T-cell (primary cell): ENCODE measurements around the gene UBAC2. TPM values are rescaled to one million over a fixed set of nuclear protein-coding genes. Genes with fewer than 3 reads are reported as not detected.

Experiments used
- ATAC-seq, 4 experiments: fragments of 200-7000 bp in 3 of 4; fragments of 150-1000 bp in 1 of 4; cut with Tn5 transposase; replicated peaks in 1 of 4; 1 replicate in 3 of 4; 2 replicates in 1 of 4; pipeline ENCODE4 v1.10.0; 2021; ENCODE audit warnings: moderate library complexity in 3 of 4, mild to moderate bottlenecking in 2 of 4, moderate number of reproducible peaks in 1 of 4
- CTCF ChIA-PET, 2 donors: fragments of 300-600 bp; sonication (Branson Sonifier 250); formaldehyde crosslinking; loops; one replicate each; lab custom pipeline; 2022; ENCODE audit warnings: antibody characterized with exemption in 2 of 2; lab: Charles Lee
- POLR2A ChIA-PET, 2 donors: fragments of 300-600 bp; sonication (Branson Sonifier 250); formaldehyde crosslinking; loops; one replicate each; lab custom pipeline; 2022; ENCODE audit warnings: antibody characterized with exemption in 2 of 2; lab: Charles Lee
- DNase-seq, 35 experiments: peaks; one replicate each; pipeline versions ENCODE4 v3.0.0 to v3.0.0-alpha.2; 2013 to 2023
- H3K27ac ChIP-seq: one replicate; pipeline ENCODE4 v1.5.1; 2013; ENCODE audit warnings: low read length
- H3K27me3 ChIP-seq, 2 experiments: replicated peaks in 1 of 2; 1 replicate in 1 of 2; 2 replicates in 1 of 2; pipeline versions ENCODE4 v1.6.1 to v1.7.0; 2013; ENCODE audit warnings: low read length in 1 of 2, mixed read lengths in 1 of 2; ENCODE audit not compliant: control insufficient read depth in 2 of 2, insufficient read depth in 2 of 2; ENCODE audit errors: extremely low read depth in 1 of 2
- H3K36me3 ChIP-seq, 2 donors: 1 replicate in 1 of 2; 2 replicates in 1 of 2; pipeline versions ENCODE4 v1.6.1 to v1.7.0; 2013; ENCODE audit warnings: low read length in 1 of 2; ENCODE audit not compliant: control insufficient read depth in 2 of 2, insufficient read depth in 1 of 2; ENCODE audit errors: extremely low read depth in 1 of 2
- H3K4me1 ChIP-seq, 2 experiments: 1 replicate in 1 of 2; 2 replicates in 1 of 2; pipeline versions ENCODE4 v1.6.1 to v1.7.0; 2013; ENCODE audit warnings: low read length in 2 of 2, mixed read lengths in 1 of 2; ENCODE audit not compliant: insufficient read depth in 2 of 2, control insufficient read depth in 1 of 2; ENCODE audit errors: extremely low read depth in 1 of 2
- H3K4me3 ChIP-seq, 2 donors: 1 replicate in 1 of 2; 2 replicates in 1 of 2; pipeline versions ENCODE4 v1.5.1 to v1.7.0; 2013; ENCODE audit warnings: mild to moderate bottlenecking in 2 of 2, low read length in 1 of 2, moderate library complexity in 1 of 2; ENCODE audit not compliant: control insufficient read depth in 1 of 2; ENCODE audit errors: extremely low read depth in 1 of 2
- H3K9me3 ChIP-seq: 2 replicates; pipeline ENCODE4 v1.7.0; 2013
- H3K27ac Mint-ChIP-seq, 2 donors: one replicate each; pipeline ENCODE4 v1.8.0; 2020 to 2021; ENCODE audit warnings: mild to moderate bottlenecking in 2 of 2, mixed read lengths in 2 of 2
- H3K27me3 Mint-ChIP-seq, 2 donors: one replicate each; pipeline ENCODE4 v1.8.0; 2021 to 2022; ENCODE audit warnings: mixed read lengths in 2 of 2
- H3K36me3 Mint-ChIP-seq: one replicate; pipeline ENCODE4 v1.8.0; 2021; ENCODE audit warnings: mixed read lengths
- H3K4me1 Mint-ChIP-seq, 3 donors: one replicate each; pipeline ENCODE4 v1.8.0; 2020 to 2022; ENCODE audit warnings: mixed read lengths in 3 of 3, mild to moderate bottlenecking in 1 of 3
- H3K4me3 Mint-ChIP-seq, 3 donors: one replicate each; pipeline ENCODE4 v1.8.0; 2020 to 2022; ENCODE audit warnings: mild to moderate bottlenecking in 3 of 3, mixed read lengths in 3 of 3, moderate library complexity in 3 of 3
- H3K9me3 Mint-ChIP-seq, 3 donors: one replicate each; pipeline ENCODE4 v1.8.0; 2020 to 2022; ENCODE audit warnings: mixed read lengths in 3 of 3
- WGBS: methylation state at CpG from one replicate; pipeline ENCODE4 v1.1.5; 2013; ENCODE audit warnings: missing lambda C conversion rate; ENCODE audit not compliant: insufficient coverage; 5-methylcytosine and 5-hydroxymethylcytosine counted together
- total RNA-seq, 35 experiments: library from RNA in 6 of 35; stranded (reverse) in 6 of 35; fragments of 120-200 nt in 1 of 35; gene quantifications; one replicate each; pipeline versions ENCODE4 v1.2.1 to v1.2.4 and lab custom pipeline; 2013 to 2026

Gene UBAC2
- total RNA-seq, 5 donors from 2014 or later (not counting 1 experiment from before 2014, with no cell fraction given): 83.3 to 99.3 (median 84.9) TPM

- peaks cover 0 to 14% of the 10 kb centered on the region in 2 experiments for H3K27me3 ChIP-seq
- H3K4me1 ChIP-seq: peaks cover 58 to 72% of the 10 kb centered on the region in 2 experiments
- Mint-ChIP-seq H3K4me3 (no peak overlapping the region), H3K36me3 (no peaks in the 10 kb centered on the region), H3K27me3 (no peaks in the 10 kb centered on the region), H3K4me1 (peaks cover 40 to 45% (median 42%) of the 10 kb centered on the region in 3 donors), H3K27ac (no peak overlapping the region), H3K9me3 (peaks cover 0 to 6% (median 0%) of the 10 kb centered on the region in 3 donors)
- POLR2A ChIA-PET: interaction anchor here in 1 of 2 donors (0.6 to 0.7 kb wide), 2 partner anchors 20 to 27 kb away, joined by 3 read pairs; no protein-coding TSS in a partner anchor
- ATAC-seq (no peak), DNase-seq (no peak)
- H3K36me3 ChIP-seq: no peaks in the 10 kb centered on the region
- H3K9me3 ChIP-seq: no peaks in the 10 kb centered on the region
- CTCF ChIA-PET: interaction anchor here in 1 of 2 donors (2.3 kb wide), 1 partner anchor 21 kb away, joined by 8 read pairs; no protein-coding TSS in a partner anchor
- peak overlapping the region; percentile 47 to 84 for H3K4me3 ChIP-seq
- 84% methylated on average over 4 of the region's 13 CpGs for WGBS
- peak overlapping the region; percentile 32 for H3K27ac ChIP-seq
Measured at GRCh38 chr13:99415014-99415650, 214.5 kb downstream of the UBAC2 start.

GRCh38 chr13:99415851-99416331 lies 215.2 kb downstream of the UBAC2 start:
- ChIA-PET POLR2A (interaction anchor here in 1 of 2 donors (0.7 kb wide), 1 partner anchor 19 kb away, joined by 3 read pairs; no protein-coding TSS in a partner anchor), CTCF (interaction anchor here (1.1 to 2.3 kb wide), 3 partner anchors 21 to 28 kb away, joined by 5 to 10 read pairs (median 8); no protein-coding TSS in a partner anchor)
- no peaks in the 10 kb centered on the region for H3K9me3 ChIP-seq
- H3K27me3 ChIP-seq: peaks cover 0 to 14% of the 10 kb centered on the region in 2 experiments
- H3K36me3 ChIP-seq: no peaks in the 10 kb centered on the region
- peak overlapping the region; percentile 32 for H3K27ac ChIP-seq
- H3K4me3 ChIP-seq: peak overlapping the region; percentile 47 to 84
- Mint-ChIP-seq H3K36me3 (no peaks in the 10 kb centered on the region), H3K27ac (no peak overlapping the region), H3K4me1 (peaks cover 45 to 50% (median 45%) of the 10 kb centered on the region in 3 donors), H3K9me3 (peaks cover 0 to 6% (median 0%) of the 10 kb centered on the region in 3 donors), H3K4me3 (no peak overlapping the region), H3K27me3 (no peaks in the 10 kb centered on the region)
- 62% methylated on average over 13 of the region's 14 CpGs for WGBS
- ATAC-seq: peak in 3 of 4 experiments; percentile 35 to 58 (median 53)
- peak in 8 of 35 experiments; percentile 13 to 59 (median 29) for DNase-seq
- H3K4me1 ChIP-seq: peaks cover 62 to 77% of the 10 kb centered on the region in 2 experiments

- CTCF ChIA-PET: interaction anchor here (0.6 to 2.3 kb wide), 5 partner anchors 20 to 147 kb away, joined by 3 to 10 read pairs (median 5); no protein-coding TSS in a partner anchor
- Mint-ChIP-seq H3K4me1 (peaks cover 48 to 56% (median 52%) of the 10 kb centered on the region in 3 donors), H3K4me3 (no peak overlapping the region), H3K9me3 (peaks cover 0 to 6% (median 0%) of the 10 kb centered on the region in 3 donors), H3K27me3 (no peaks in the 10 kb centered on the region), H3K36me3 (no peaks in the 10 kb centered on the region), H3K27ac (no peak overlapping the region)
- Histone ChIP-seq H3K27me3 (peaks cover 0 to 14% of the 10 kb centered on the region in 2 experiments), H3K9me3 (no peaks in the 10 kb centered on the region), H3K36me3 (no peaks in the 10 kb centered on the region), H3K4me3 (peak overlapping the region; percentile 47 to 84), H3K4me1 (peaks cover 65 to 82% of the 10 kb centered on the region in 2 experiments), H3K27ac (peak overlapping the region; percentile 71)
- WGBS: 63% methylated on average over 12 of the region's 24 CpGs
- POLR2A ChIA-PET: interaction anchor here in 1 of 2 donors (0.5 to 0.6 kb wide), 2 partner anchors 42 to 193 kb away, joined by 8 to 12 read pairs; no protein-coding TSS in a partner anchor
- ATAC-seq (peak; percentile 45 to 52 (median 50)), DNase-seq (peak in 13 of 35 experiments; percentile 15 to 57 (median 38))
Measured at GRCh38 chr13:99416411-99417121, 215.9 kb downstream of the UBAC2 start.

GRCh38 chr13:99417201-99418102 lies 216.8 kb downstream of the UBAC2 start:
- Mint-ChIP-seq H3K9me3 (no peaks in the 10 kb centered on the region), H3K27ac (no peak overlapping the region), H3K27me3 (no peaks in the 10 kb centered on the region), H3K4me3 (no peak overlapping the region), H3K36me3 (no peaks in the 10 kb centered on the region), H3K4me1 (peaks cover 54 to 65% (median 57%) of the 10 kb centered on the region in 3 donors)
- 63% methylated on average over 17 of the region's 19 CpGs for WGBS
- H3K4me1 ChIP-seq: peaks cover 74 to 89% of the 10 kb centered on the region in 2 experiments
- peak overlapping the region; percentile 47 to 84 for H3K4me3 ChIP-seq
- no peaks in the 10 kb centered on the region for H3K9me3 ChIP-seq
- ChIA-PET POLR2A (interaction anchor here (0.5 to 1.0 kb wide), 4 partner anchors 18 to 572 kb away, joined by 3 to 12 read pairs (median 6); no protein-coding TSS in a partner anchor), CTCF (interaction anchor here (0.6 to 2.3 kb wide), 7 partner anchors 17 to 148 kb away, joined by 3 to 10 read pairs (median 7); no protein-coding TSS in a partner anchor)
- H3K36me3 ChIP-seq: no peaks in the 10 kb centered on the region
- H3K27ac ChIP-seq: peak overlapping the region; percentile 71
- DNase-seq (peak in 24 of 35 experiments; percentile 13 to 69 (median 50)), ATAC-seq (peak; percentile 10 to 45 (median 11))
- H3K27me3 ChIP-seq: peaks cover 0 to 14% of the 10 kb centered on the region in 2 experiments

- Histone ChIP-seq H3K36me3 (no peaks in the 10 kb centered on the region), H3K27ac (peak overlapping the region; percentile 71), H3K27me3 (peaks cover 0 to 14% of the 10 kb centered on the region in 2 experiments), H3K4me3 (no peak overlapping the region), H3K9me3 (no peaks in the 10 kb centered on the region), H3K4me1 (peaks cover 72 to 95% of the 10 kb centered on the region in 2 experiments)
- ATAC-seq (no peak), DNase-seq (peak in 2 of 35 experiments; percentile 0 to 10)
- ChIA-PET CTCF (interaction anchor here (1.0 to 1.5 kb wide), 2 partner anchors 18 kb away, joined by 7 to 8 read pairs; no protein-coding TSS in a partner anchor), POLR2A (interaction anchor here (0.6 to 1.2 kb wide), 4 partner anchors 17 to 130 kb away, joined by 3 read pairs; no protein-coding TSS in a partner anchor)
- Mint-ChIP-seq H3K27me3 (no peaks in the 10 kb centered on the region), H3K9me3 (no peaks in the 10 kb centered on the region), H3K4me1 (peaks cover 63 to 73% (median 66%) of the 10 kb centered on the region in 3 donors), H3K4me3 (no peak overlapping the region), H3K36me3 (no peaks in the 10 kb centered on the region), H3K27ac (peak overlapping the region in 1 of 2 donors; percentile 7)
- 68% methylated on average over 6 of the region's 15 CpGs for WGBS
Measured at GRCh38 chr13:99418103-99418842, 217.6 kb downstream of the UBAC2 start.
